ENCODE data around the gene NLGN4Y. TPM values are rescaled to one million over a fixed set of nuclear protein-coding genes. Genes with fewer than 3 reads are reported as not detected.

Gene NLGN4Y
- total and polyA plus RNA-seq, 2 experiments from 2014 or later: 10.9 to 73.6 TPM

DNA sequence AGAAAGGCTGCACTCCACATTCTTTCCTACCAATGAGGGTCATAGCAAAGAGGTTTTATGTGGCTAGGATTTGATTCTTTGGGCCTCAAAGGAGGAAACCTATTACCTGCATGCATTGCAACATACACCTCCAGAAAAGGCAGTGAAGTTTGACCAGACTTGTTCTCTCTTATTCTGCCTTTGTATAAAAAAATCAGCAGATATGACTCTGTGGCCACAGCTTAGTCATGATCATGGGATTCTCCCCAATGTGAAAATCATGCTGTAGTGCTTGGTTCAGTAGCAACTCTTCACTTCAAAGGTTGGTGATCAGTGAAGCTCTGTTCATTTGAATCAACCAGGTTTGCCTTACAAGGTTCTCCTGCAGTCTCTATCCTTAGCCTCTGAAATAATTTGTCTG, 38.4 kb upstream of the NLGN4Y start:
- no peak for DNase-seq (ENCODE audit: low spot score)
- Histone ChIP-seq H2AFZ (no peak overlapping the region), H3K79me2 (replicated peaks; ENCODE audit: insufficient read depth) (no peaks in the 10 kb centered on the region), H3K4me1 (ENCODE audit: insufficient read depth) (no peaks in the 10 kb centered on the region), H3K36me3 (ENCODE audit: insufficient read depth) (no peaks in the 10 kb centered on the region; the same call in 1 of the 2 replicates), H3F3A (replicated peaks; ENCODE audit: low read depth) (no peaks in the 10 kb centered on the region), H3K4me3 (no peak overlapping the region), H3K27me3 (ENCODE audit: insufficient read depth) (no peaks in the 10 kb centered on the region), H4K20me1 (replicated peaks; ENCODE audit: insufficient read depth) (no peaks in the 10 kb centered on the region), H3K9me2 (ENCODE audit: insufficient read depth) (no peaks in the 10 kb centered on the region), H3K27ac (ENCODE audit: low read depth) (no peak overlapping the region), H3K4me2 (no peak overlapping the region)
- Mint-ChIP-seq H3K9me3 (no peaks in the 10 kb centered on the region), H3K27ac (no peak overlapping the region), H3K36me3 (ENCODE audit: low read depth) (no peaks in the 10 kb centered on the region), H3K4me1 (no peaks in the 10 kb centered on the region), H3K27me3 (ENCODE audit: insufficient read depth, low read depth, poor library complexity) (no peaks in the 10 kb centered on the region), H3K4me3 (no peak overlapping the region)
- TF ChIP-seq STAT1 (IDR thresholded peaks at IDR 0.05; ENCODE audit: unreplicated experiment): no peak
- TF ChIP-seq NANOG (IDR thresholded peaks at IDR 0.05; ENCODE audit: borderline replicate concordance): no peak
- TF ChIP-seq, protein P1, sequence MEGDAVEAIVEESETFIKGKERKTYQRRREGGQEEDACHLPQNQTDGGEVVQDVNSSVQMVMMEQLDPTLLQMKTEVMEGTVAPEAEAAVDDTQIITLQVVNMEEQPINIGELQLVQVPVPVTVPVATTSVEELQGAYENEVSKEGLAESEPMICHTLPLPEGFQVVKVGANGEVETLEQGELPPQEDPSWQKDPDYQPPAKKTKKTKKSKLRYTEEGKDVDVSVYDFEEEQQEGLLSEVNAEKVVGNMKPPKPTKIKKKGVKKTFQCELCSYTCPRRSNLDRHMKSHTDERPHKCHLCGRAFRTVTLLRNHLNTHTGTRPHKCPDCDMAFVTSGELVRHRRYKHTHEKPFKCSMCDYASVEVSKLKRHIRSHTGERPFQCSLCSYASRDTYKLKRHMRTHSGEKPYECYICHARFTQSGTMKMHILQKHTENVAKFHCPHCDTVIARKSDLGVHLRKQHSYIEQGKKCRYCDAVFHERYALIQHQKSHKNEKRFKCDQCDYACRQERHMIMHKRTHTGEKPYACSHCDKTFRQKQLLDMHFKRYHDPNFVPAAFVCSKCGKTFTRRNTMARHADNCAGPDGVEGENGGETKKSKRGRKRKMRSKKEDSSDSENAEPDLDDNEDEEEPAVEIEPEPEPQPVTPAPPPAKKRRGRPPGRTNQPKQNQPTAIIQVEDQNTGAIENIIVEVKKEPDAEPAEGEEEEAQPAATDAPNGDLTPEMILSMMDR (conservative IDR thresholded peaks at IDR 0.05; ENCODE audit: low read depth in 2 of 2): no peak
- no peak for TF ChIP-seq EZH2 (IDR thresholded peaks at IDR 0.05; ENCODE audit: low read depth, unreplicated experiment)
- no peak for TF ChIP-seq CREB1 (CRISPR knock-in tag; IDR thresholded peaks at IDR 0.05; ENCODE audit: low read depth)
- no peak for TF ChIP-seq POLR2AphosphoS5 (IDR thresholded peaks at IDR 0.05; ENCODE audit: low read depth)
- TF ChIP-seq, protein P2, sequence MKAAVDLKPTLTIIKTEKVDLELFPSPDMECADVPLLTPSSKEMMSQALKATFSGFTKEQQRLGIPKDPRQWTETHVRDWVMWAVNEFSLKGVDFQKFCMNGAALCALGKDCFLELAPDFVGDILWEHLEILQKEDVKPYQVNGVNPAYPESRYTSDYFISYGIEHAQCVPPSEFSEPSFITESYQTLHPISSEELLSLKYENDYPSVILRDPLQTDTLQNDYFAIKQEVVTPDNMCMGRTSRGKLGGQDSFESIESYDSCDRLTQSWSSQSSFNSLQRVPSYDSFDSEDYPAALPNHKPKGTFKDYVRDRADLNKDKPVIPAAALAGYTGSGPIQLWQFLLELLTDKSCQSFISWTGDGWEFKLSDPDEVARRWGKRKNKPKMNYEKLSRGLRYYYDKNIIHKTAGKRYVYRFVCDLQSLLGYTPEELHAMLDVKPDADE (IDR thresholded peaks at IDR 0.05): no peak
- TF ChIP-seq, protein P3, sequence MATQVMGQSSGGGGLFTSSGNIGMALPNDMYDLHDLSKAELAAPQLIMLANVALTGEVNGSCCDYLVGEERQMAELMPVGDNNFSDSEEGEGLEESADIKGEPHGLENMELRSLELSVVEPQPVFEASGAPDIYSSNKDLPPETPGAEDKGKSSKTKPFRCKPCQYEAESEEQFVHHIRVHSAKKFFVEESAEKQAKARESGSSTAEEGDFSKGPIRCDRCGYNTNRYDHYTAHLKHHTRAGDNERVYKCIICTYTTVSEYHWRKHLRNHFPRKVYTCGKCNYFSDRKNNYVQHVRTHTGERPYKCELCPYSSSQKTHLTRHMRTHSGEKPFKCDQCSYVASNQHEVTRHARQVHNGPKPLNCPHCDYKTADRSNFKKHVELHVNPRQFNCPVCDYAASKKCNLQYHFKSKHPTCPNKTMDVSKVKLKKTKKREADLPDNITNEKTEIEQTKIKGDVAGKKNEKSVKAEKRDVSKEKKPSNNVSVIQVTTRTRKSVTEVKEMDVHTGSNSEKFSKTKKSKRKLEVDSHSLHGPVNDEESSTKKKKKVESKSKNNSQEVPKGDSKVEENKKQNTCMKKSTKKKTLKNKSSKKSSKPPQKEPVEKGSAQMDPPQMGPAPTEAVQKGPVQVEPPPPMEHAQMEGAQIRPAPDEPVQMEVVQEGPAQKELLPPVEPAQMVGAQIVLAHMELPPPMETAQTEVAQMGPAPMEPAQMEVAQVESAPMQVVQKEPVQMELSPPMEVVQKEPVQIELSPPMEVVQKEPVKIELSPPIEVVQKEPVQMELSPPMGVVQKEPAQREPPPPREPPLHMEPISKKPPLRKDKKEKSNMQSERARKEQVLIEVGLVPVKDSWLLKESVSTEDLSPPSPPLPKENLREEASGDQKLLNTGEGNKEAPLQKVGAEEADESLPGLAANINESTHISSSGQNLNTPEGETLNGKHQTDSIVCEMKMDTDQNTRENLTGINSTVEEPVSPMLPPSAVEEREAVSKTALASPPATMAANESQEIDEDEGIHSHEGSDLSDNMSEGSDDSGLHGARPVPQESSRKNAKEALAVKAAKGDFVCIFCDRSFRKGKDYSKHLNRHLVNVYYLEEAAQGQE (IDR thresholded peaks at IDR 0.05; ENCODE audit: unreplicated experiment): no peak
- TF ChIP-seq, protein P4, sequence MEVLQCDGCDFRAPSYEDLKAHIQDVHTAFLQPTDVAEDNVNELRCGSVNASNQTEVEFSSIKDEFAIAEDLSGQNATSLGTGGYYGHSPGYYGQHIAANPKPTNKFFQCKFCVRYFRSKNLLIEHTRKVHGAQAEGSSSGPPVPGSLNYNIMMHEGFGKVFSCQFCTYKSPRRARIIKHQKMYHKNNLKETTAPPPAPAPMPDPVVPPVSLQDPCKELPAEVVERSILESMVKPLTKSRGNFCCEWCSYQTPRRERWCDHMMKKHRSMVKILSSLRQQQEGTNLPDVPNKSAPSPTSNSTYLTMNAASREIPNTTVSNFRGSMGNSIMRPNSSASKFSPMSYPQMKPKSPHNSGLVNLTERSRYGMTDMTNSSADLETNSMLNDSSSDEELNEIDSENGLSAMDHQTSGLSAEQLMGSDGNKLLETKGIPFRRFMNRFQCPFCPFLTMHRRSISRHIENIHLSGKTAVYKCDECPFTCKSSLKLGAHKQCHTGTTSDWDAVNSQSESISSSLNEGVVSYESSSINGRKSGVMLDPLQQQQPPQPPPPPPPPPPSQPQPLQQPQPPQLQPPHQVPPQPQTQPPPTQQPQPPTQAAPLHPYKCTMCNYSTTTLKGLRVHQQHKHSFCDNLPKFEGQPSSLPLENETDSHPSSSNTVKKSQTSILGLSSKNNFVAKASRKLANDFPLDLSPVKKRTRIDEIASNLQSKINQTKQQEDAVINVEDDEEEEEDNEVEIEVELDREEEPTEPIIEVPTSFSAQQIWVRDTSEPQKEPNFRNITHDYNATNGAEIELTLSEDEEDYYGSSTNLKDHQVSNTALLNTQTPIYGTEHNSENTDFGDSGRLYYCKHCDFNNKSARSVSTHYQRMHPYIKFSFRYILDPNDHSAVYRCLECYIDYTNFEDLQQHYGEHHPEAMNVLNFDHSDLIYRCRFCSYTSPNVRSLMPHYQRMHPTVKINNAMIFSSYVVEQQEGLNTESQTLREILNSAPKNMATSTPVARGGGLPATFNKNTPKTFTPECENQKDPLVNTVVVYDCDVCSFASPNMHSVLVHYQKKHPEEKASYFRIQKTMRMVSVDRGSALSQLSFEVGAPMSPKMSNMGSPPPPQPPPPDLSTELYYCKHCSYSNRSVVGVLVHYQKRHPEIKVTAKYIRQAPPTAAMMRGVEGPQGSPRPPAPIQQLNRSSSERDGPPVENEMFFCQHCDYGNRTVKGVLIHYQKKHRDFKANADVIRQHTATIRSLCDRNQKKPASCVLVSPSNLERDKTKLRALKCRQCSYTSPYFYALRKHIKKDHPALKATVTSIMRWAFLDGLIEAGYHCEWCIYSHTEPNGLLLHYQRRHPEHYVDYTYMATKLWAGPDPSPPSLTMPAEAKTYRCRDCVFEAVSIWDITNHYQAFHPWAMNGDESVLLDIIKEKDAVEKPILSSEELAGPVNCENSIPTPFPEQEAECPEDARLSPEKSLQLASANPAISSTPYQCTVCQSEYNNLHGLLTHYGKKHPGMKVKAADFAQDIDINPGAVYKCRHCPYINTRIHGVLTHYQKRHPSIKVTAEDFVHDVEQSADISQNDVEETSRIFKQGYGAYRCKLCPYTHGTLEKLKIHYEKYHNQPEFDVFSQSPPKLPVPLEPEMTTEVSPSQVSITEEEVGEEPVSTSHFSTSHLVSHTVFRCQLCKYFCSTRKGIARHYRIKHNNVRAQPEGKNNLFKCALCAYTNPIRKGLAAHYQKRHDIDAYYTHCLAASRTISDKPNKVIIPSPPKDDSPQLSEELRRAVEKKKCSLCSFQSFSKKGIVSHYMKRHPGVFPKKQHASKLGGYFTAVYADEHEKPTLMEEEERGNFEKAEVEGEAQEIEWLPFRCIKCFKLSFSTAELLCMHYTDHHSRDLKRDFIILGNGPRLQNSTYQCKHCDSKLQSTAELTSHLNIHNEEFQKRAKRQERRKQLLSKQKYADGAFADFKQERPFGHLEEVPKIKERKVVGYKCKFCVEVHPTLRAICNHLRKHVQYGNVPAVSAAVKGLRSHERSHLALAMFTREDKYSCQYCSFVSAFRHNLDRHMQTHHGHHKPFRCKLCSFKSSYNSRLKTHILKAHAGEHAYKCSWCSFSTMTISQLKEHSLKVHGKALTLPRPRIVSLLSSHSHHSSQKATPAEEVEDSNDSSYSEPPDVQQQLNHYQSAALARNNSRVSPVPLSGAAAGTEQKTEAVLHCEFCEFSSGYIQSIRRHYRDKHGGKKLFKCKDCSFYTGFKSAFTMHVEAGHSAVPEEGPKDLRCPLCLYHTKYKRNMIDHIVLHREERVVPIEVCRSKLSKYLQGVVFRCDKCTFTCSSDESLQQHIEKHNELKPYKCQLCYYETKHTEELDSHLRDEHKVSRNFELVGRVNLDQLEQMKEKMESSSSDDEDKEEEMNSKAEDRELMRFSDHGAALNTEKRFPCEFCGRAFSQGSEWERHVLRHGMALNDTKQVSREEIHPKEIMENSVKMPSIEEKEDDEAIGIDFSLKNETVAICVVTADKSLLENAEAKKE (CRISPR knock-in tag; IDR thresholded peaks at IDR 0.05): no peak
- no peak for TF ChIP-seq ZNF114 (CRISPR knock-in tag; IDR thresholded peaks at IDR 0.05)
- no peak for TF ChIP-seq ZNF331 (CRISPR knock-in tag; IDR thresholded peaks at IDR 0.05; ENCODE audit: low read depth)
- no peak for TF ChIP-seq JUNB (IDR thresholded peaks at IDR 0.05; ENCODE audit: unreplicated experiment)
- no peak for TF ChIP-seq EZH2phosphoT487 (IDR thresholded peaks at IDR 0.05; ENCODE audit: unreplicated experiment)
- ATAC-seq: no peak
